Stimulated activated CD8-positive, alpha-beta memory T cell treated with anti-CD3 and anti-CD28 coated beads, Interleukin-7, amount 100 ng/mL, for 24 hours (primary cell): ENCODE data around the gene PDS5B.
"Not testable (repeated sequence)": the region's sequence is repeated elsewhere in the genome, so short reads cannot be mapped to it uniquely, and the experiment has no call there.

Experiments
- DNase-seq: peaks from one replicate; pipeline ENCODE4 v3.0.0-alpha.2; 2020; ENCODE audit warnings: low read depth

The PDS5B gene

GRCh38 chr13:32728327-32728726 is 142.1 kb downstream of the PDS5B start:
- DNase-seq: no peak

GRCh38 chr13:32729097-32729496 is 142.8 kb downstream of the PDS5B start:
- DNase-seq: not testable (repeated sequence)

GRCh38 chr13:32731074-32731473 is 144.8 kb downstream of the PDS5B start:
- no peak for DNase-seq

GRCh38 chr13:32731576-32731975 is 145.3 kb downstream of the PDS5B start:
- DNase-seq: no peak

GRCh38 chr13:32733690-32734089 is 147.4 kb downstream of the PDS5B start:
- DNase-seq: no peak

- DNase-seq: no peak
These were observed 148.3 kb downstream of the PDS5B start for GRCh38 chr13:32734511-32734910.

- no peak for DNase-seq
These were observed 149.6 kb downstream of the PDS5B start for GRCh38 chr13:32735859-32736258.

GRCh38 chr13:32736648-32737047 is 150.4 kb downstream of the PDS5B start:
- DNase-seq: no peak

GRCh38 chr13:32737111-32737571 is 150.9 kb downstream of the PDS5B start:
- no peak for DNase-seq

- DNase-seq: no peak
These were observed 151.4 kb downstream of the PDS5B start for GRCh38 chr13:32737679-32738078.

GRCh38 chr13:32745509-32745908 is 159.3 kb downstream of the PDS5B start:
- DNase-seq: no peak

- no peak for DNase-seq
These were observed 160.2 kb downstream of the PDS5B start for GRCh38 chr13:32746474-32746873.

GRCh38 chr13:32748305-32748704 is 162.1 kb downstream of the PDS5B start:
- no peak for DNase-seq

- no peak for DNase-seq
These were observed 165.1 kb downstream of the PDS5B start for GRCh38 chr13:32751340-32751739.

- no peak for DNase-seq
These were observed 166.1 kb downstream of the PDS5B start for GRCh38 chr13:32752311-32752710.

GRCh38 chr13:32752997-32753606 is 166.8 kb downstream of the PDS5B start:
- DNase-seq: no peak

GRCh38 chr13:32754179-32754578 is 167.9 kb downstream of the PDS5B start:
- DNase-seq: no peak

- DNase-seq: no peak
These were observed 172.9 kb downstream of the PDS5B start for GRCh38 chr13:32759152-32759551.

- DNase-seq: no peak
These were observed 175.2 kb downstream of the PDS5B start for GRCh38 chr13:32761472-32761871.

GRCh38 chr13:32779119-32779518 is 192.9 kb downstream of the PDS5B start:
- no peak for DNase-seq

GRCh38 chr13:32781906-32782305 is 195.7 kb downstream of the PDS5B start:
- DNase-seq: no peak

- DNase-seq: no peak
These were observed 196.8 kb downstream of the PDS5B start for GRCh38 chr13:32783067-32783466.

- no peak for DNase-seq
These were observed 204.5 kb downstream of the PDS5B start for GRCh38 chr13:32790731-32791130.

GRCh38 chr13:32791545-32792172 is 205.4 kb downstream of the PDS5B start:
- DNase-seq: no peak
